Liver (tissue), 9 donors: ENCODE results near the gene ALDH9A1. TPM values are rescaled to one million over a fixed set of nuclear protein-coding genes. Genes with fewer than 3 reads are reported as not detected.

ENCODE experiments used
- DNase-seq: peaks from one replicate; pipeline ENCODE4 v3.0.0-alpha.2; 2017; ENCODE audit warnings: low spot score
- H3K27ac ChIP-seq, 2 donors: one replicate each; pipeline ENCODE4 v1.7.0; 2013; ENCODE audit warnings: inconsistent platforms in 2 of 2, low read length in 2 of 2, control low read depth in 1 of 2, low read depth in 1 of 2, mild to moderate bottlenecking in 1 of 2
- H3K27me3 ChIP-seq, 4 donors: one replicate each; pipeline versions ENCODE4 v1.6.1 to v1.7.0; 2013; ENCODE audit warnings: low read length in 3 of 4, inconsistent platforms in 1 of 4, mild to moderate bottlenecking in 1 of 4, moderate library complexity in 1 of 4; ENCODE audit not compliant: control insufficient read depth in 4 of 4, insufficient read depth in 4 of 4
- H3K36me3 ChIP-seq, 4 donors: one replicate each; pipeline versions ENCODE4 v1.6.1 to v1.7.0; 2013; ENCODE audit warnings: low read length in 3 of 4, mild to moderate bottlenecking in 3 of 4, low read depth in 1 of 4, moderate library complexity in 1 of 4; ENCODE audit not compliant: control insufficient read depth in 4 of 4, insufficient read depth in 3 of 4
- H3K4me1 ChIP-seq, 4 donors: one replicate each; pipeline versions ENCODE4 v1.6.1 to v1.7.0; 2013; ENCODE audit warnings: low read length in 3 of 4, mild to moderate bottlenecking in 3 of 4, moderate library complexity in 1 of 4; ENCODE audit not compliant: control insufficient read depth in 4 of 4, insufficient read depth in 4 of 4
- H3K4me3 ChIP-seq, 3 donors: one replicate each; pipeline versions ENCODE4 v1.6.1 to v1.7.0; 2013; ENCODE audit warnings: low read length in 3 of 3, control low read depth in 1 of 3, low read depth in 1 of 3, mild to moderate bottlenecking in 1 of 3
- H3K9ac ChIP-seq, 2 donors: one replicate each; pipeline ENCODE4 v1.7.0; 2013; ENCODE audit warnings: low read length in 2 of 2, mild to moderate bottlenecking in 2 of 2, moderate library complexity in 2 of 2, control low read depth in 1 of 2, low read depth in 1 of 2
- H3K9me3 ChIP-seq, 4 donors: one replicate each; pipeline versions ENCODE4 v1.6.1 to v1.7.0; 2013; ENCODE audit warnings: low read length in 3 of 4; ENCODE audit not compliant: control insufficient read depth in 4 of 4
- EGR1 ChIP-seq, 2 donors: IDR thresholded peaks; 2 replicates each; pipeline ENCODE4 v1.6.1; 2016 to 2018; ENCODE audit warnings: antibody characterized with exemption in 2 of 2, low read depth in 2 of 2
- FOXA1 ChIP-seq: IDR thresholded peaks from 2 replicates; pipeline ENCODE4 v1.6.1; 2016; ENCODE audit warnings: antibody characterized with exemption
- FOXA2 ChIP-seq: IDR thresholded peaks from 2 replicates; pipeline ENCODE4 v1.6.1; 2016; ENCODE audit warnings: antibody characterized with exemption
- GABPA ChIP-seq, 2 donors: IDR thresholded peaks in 1 of 2; conservative IDR thresholded peaks in 1 of 2; 2 replicates each; pipeline ENCODE4 v1.6.1; 2016; ENCODE audit warnings: antibody characterized with exemption in 2 of 2, mild to moderate bottlenecking in 1 of 2, moderate library complexity in 1 of 2
- HNF4A ChIP-seq, 2 donors: conservative IDR thresholded peaks; 2 replicates each; pipeline ENCODE4 v1.6.1; 2016; ENCODE audit warnings: antibody characterized with exemption in 2 of 2, mild to moderate bottlenecking in 2 of 2
- HNF4G ChIP-seq: IDR thresholded peaks from 2 replicates; pipeline ENCODE4 v1.6.1; 2016; ENCODE audit warnings: antibody characterized with exemption
- JUND ChIP-seq, 2 donors: IDR thresholded peaks; 2 replicates each; pipeline ENCODE4 v1.6.1; 2016; ENCODE audit warnings: antibody characterized with exemption in 2 of 2
- NR2F2 ChIP-seq: IDR thresholded peaks from 2 replicates; pipeline ENCODE4 v1.6.1; 2016; ENCODE audit warnings: antibody characterized with exemption
- RAD21 ChIP-seq, 2 donors: IDR thresholded peaks; 2 replicates each; pipeline ENCODE4 v1.6.1; 2016; ENCODE audit warnings: antibody characterized with exemption in 2 of 2, mild to moderate bottlenecking in 2 of 2
- RXRA ChIP-seq, 2 donors: IDR thresholded peaks; 2 replicates each; pipeline ENCODE4 v1.6.1; 2017 to 2018; ENCODE audit warnings: antibody characterized with exemption in 2 of 2, mild to moderate bottlenecking in 1 of 2
- SP1 ChIP-seq: IDR thresholded peaks from 2 replicates; pipeline ENCODE4 v1.6.1; 2018; ENCODE audit warnings: antibody characterized with exemption, mild to moderate bottlenecking
- TAF1 ChIP-seq: conservative IDR thresholded peaks from 2 replicates; pipeline ENCODE4 v1.6.1; 2016; ENCODE audit warnings: antibody characterized with exemption, mild to moderate bottlenecking
- YY1 ChIP-seq: IDR thresholded peaks from 2 replicates; pipeline ENCODE4 v1.6.1; 2016; ENCODE audit warnings: antibody characterized with exemption, mild to moderate bottlenecking
- WGBS: extraction: QIAGEN DNeasy Blood & Tissue Kit; methylation state at CpG from one replicate; pipeline ENCODE4 v1.1.7; 2013; 5-methylcytosine and 5-hydroxymethylcytosine counted together
- polyA plus RNA-seq, 2 donors: library from polyadenylated mRNA; stranded (reverse) in 1 of 2; unstranded in 1 of 2; fragments of 200-250 nt in 1 of 2; fragments of >200 nt in 1 of 2; fragmentation: Nextera tagmentation in 1 of 2; extraction: Ambion mirVana in 1 of 2; gene quantifications; one replicate each; pipeline versions ENCODE4 v1.2.1 to v1.2.3, GENCODE V29; 2013 to 2015
- total RNA-seq, 2 donors: library from RNA; depleted of rRNA; stranded (reverse); fragments of >200 nt; gene quantifications; one replicate each; pipeline ENCODE4 v1.2.3, GENCODE V29; 2014
- TF ChIP-seq, protein P1 (sequence below): IDR thresholded peaks from 2 replicates; pipeline ENCODE4 v1.6.1; 2016; ENCODE audit warnings: antibody characterized with exemption
- TF ChIP-seq, protein P2 (sequence below): fragments of 150-350 bp; IDR thresholded peaks from 2 replicates; pipeline ENCODE4 v1.5.1; 2017; ENCODE audit warnings: improper control_type of control experiment, low read depth, low read length; ENCODE audit not compliant: missing input control
- TF ChIP-seq, protein P3 (sequence below): IDR thresholded peaks from 2 replicates; pipeline ENCODE4 v1.6.1; 2016; ENCODE audit warnings: antibody characterized with exemption
- TF ChIP-seq, protein P4 (sequence below): IDR thresholded peaks from 2 replicates; pipeline ENCODE4 v1.6.1; 2016; ENCODE audit warnings: antibody characterized with exemption, mild to moderate bottlenecking
- donor health status: healthy.
- donor health status: healthy.
- donor health status: healthy.
- donor health status: healthy.
- donor health status: healthy.

Gene ALDH9A1
- total and polyA plus RNA-seq, 4 donors: 42.8 to 93.4 (median 79.8) TPM

DNA sequence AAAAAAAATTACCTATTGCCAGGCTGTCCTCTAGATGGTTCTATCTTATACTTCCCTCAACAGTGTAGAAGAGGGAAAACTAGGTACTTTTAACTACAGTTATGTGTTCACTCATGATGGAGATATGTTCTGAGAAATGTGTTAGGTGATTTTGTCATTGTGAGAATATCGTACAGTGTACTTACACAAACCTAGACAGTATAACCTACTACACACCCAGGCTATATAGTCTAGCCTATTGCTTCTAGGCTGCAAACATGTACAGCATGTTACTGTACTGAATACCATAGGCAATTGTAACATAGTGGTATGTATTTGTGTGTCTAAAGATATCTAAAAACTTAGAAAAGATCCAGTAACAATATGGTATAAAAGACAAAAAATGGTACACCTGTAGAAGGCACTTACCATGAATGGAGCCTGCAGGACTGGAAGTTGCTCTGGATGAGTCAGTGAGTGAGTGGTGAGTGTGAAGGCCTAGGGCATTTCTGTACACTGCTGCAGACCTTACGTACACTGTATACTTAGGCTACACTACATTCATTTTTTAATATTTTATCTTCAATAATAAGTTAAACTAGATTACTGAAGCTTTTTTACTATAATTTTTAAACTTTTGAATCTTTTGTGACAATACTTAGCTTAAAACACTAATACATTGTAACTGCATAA, 54.2 kb downstream of the ALDH9A1 start:
- TF ChIP-seq, protein P1, sequence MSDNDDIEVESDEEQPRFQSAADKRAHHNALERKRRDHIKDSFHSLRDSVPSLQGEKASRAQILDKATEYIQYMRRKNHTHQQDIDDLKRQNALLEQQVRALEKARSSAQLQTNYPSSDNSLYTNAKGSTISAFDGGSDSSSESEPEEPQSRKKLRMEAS: no peak

DNA sequence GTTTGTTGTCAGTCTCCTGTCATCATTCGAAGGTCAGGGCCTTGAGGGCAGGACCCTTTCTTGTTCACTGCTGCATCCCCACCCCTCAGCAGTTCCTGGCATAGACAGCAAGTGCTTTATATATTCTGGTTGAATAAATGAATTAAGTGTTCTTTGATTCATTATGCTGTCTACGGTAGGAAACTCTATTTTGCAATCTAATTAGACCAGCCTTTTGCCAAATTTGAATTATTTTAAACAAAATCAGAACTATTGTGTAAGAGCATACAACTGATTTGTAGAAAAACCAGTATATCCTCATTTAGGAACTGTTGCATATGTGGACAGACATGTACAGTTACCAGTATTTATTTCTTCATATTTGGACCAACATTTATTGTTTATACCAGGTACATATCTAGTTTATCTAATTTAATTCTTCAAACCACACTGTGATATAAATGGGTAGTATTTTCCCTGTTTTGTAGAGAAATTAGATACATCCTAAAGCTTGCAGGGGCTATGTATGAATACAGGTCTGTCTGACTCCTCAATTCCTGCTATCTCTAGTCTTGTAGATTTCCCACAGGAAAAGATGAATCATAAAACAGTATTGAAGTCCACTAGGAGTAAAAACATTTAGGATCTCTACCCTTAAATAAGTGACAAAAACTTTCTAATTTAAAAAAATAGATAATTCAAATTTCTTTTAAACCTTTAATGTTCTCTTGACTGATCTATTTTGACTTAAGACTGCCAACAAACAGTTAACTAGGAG, 57.0 kb downstream of the ALDH9A1 start:
- TF ChIP-seq HNF4A (conservative IDR thresholded peaks at IDR 0.05) (no peak), FOXA2 (no peak), TAF1 (no peak), EGR1 (IDR thresholded peaks at IDR 0.05; ENCODE audit: low read depth in 2 of 2) (no peak), GABPA (IDR thresholded peaks at IDR 0.05 in 1 of 2, conservative IDR thresholded peaks at IDR 0.05 in 1 of 2) (no peak), RAD21 (IDR thresholded peaks at IDR 0.05) (no peak), SP1 (no peak), YY1 (no peak), RXRA (IDR thresholded peaks at IDR 0.05) (no peak), FOXA1 (no peak), NR2F2 (no peak), JUND (IDR thresholded peaks at IDR 0.05) (no peak), HNF4G (no peak)
- TF ChIP-seq, protein P2, sequence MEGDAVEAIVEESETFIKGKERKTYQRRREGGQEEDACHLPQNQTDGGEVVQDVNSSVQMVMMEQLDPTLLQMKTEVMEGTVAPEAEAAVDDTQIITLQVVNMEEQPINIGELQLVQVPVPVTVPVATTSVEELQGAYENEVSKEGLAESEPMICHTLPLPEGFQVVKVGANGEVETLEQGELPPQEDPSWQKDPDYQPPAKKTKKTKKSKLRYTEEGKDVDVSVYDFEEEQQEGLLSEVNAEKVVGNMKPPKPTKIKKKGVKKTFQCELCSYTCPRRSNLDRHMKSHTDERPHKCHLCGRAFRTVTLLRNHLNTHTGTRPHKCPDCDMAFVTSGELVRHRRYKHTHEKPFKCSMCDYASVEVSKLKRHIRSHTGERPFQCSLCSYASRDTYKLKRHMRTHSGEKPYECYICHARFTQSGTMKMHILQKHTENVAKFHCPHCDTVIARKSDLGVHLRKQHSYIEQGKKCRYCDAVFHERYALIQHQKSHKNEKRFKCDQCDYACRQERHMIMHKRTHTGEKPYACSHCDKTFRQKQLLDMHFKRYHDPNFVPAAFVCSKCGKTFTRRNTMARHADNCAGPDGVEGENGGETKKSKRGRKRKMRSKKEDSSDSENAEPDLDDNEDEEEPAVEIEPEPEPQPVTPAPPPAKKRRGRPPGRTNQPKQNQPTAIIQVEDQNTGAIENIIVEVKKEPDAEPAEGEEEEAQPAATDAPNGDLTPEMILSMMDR: no peak
- TF ChIP-seq, protein P3, sequence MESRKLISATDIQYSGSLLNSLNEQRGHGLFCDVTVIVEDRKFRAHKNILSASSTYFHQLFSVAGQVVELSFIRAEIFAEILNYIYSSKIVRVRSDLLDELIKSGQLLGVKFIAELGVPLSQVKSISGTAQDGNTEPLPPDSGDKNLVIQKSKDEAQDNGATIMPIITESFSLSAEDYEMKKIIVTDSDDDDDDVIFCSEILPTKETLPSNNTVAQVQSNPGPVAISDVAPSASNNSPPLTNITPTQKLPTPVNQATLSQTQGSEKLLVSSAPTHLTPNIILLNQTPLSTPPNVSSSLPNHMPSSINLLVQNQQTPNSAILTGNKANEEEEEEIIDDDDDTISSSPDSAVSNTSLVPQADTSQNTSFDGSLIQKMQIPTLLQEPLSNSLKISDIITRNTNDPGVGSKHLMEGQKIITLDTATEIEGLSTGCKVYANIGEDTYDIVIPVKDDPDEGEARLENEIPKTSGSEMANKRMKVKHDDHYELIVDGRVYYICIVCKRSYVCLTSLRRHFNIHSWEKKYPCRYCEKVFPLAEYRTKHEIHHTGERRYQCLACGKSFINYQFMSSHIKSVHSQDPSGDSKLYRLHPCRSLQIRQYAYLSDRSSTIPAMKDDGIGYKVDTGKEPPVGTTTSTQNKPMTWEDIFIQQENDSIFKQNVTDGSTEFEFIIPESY: no peak
- TF ChIP-seq, protein P4, sequence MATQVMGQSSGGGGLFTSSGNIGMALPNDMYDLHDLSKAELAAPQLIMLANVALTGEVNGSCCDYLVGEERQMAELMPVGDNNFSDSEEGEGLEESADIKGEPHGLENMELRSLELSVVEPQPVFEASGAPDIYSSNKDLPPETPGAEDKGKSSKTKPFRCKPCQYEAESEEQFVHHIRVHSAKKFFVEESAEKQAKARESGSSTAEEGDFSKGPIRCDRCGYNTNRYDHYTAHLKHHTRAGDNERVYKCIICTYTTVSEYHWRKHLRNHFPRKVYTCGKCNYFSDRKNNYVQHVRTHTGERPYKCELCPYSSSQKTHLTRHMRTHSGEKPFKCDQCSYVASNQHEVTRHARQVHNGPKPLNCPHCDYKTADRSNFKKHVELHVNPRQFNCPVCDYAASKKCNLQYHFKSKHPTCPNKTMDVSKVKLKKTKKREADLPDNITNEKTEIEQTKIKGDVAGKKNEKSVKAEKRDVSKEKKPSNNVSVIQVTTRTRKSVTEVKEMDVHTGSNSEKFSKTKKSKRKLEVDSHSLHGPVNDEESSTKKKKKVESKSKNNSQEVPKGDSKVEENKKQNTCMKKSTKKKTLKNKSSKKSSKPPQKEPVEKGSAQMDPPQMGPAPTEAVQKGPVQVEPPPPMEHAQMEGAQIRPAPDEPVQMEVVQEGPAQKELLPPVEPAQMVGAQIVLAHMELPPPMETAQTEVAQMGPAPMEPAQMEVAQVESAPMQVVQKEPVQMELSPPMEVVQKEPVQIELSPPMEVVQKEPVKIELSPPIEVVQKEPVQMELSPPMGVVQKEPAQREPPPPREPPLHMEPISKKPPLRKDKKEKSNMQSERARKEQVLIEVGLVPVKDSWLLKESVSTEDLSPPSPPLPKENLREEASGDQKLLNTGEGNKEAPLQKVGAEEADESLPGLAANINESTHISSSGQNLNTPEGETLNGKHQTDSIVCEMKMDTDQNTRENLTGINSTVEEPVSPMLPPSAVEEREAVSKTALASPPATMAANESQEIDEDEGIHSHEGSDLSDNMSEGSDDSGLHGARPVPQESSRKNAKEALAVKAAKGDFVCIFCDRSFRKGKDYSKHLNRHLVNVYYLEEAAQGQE: no peak
- TF ChIP-seq, protein P1: no peak
- Histone ChIP-seq H3K9ac (no peak overlapping the region), H3K4me1 (peaks cover 11 to 31% (median 28%) of the 10 kb centered on the region in 4 donors), H3K9me3 (no peaks in the 10 kb centered on the region), H3K27me3 (no peaks in the 10 kb centered on the region), H3K4me3 (no peak overlapping the region), H3K27ac (no peak overlapping the region), H3K36me3 (no peaks in the 10 kb centered on the region)
- DNase-seq: no peak
- 51% methylated on average over 2 of the region's 2 CpGs for WGBS

More for the DNA sequence above, 54.2 kb downstream of the ALDH9A1 start:
- Histone ChIP-seq H3K27ac (no peak overlapping the region), H3K4me1 (peaks cover 9 to 12% (median 10%) of the 10 kb centered on the region in 4 donors), H3K4me3 (no peak overlapping the region), H3K9ac (no peak overlapping the region), H3K36me3 (no peaks in the 10 kb centered on the region), H3K9me3 (no peaks in the 10 kb centered on the region), H3K27me3 (no peaks in the 10 kb centered on the region)
- 73% methylated on average over 2 of the region's 2 CpGs for WGBS
- DNase-seq: no peak
